Mucosa of descending colon (tissue), 3 donors: Measurements from ENCODE around the gene PNPLA7. TPM values are rescaled to one million over a fixed set of nuclear protein-coding genes. Genes with fewer than 3 reads are reported as not detected.

Source experiments
- ATAC-seq: fragments of 200-7000 bp; cut with Tn5 transposase; one replicate; pipeline ENCODE4 v1.9.1; 2020; ENCODE audit warnings: mild to moderate bottlenecking, moderate library complexity
- DNase-seq, 3 donors: peaks; one replicate each; pipeline ENCODE4 v3.0.0-alpha.2; 2020
- H3K36me3 ChIP-seq: fragments of 200-600 bp; one replicate; pipeline ENCODE4 v1.8.0; 2021; ENCODE audit warnings: low read depth, mild to moderate bottlenecking
- H3K4me1 ChIP-seq: fragments of 200-600 bp; one replicate; pipeline ENCODE4 v1.8.0; 2021; ENCODE audit warnings: low read depth, mild to moderate bottlenecking
- H3K4me3 ChIP-seq: fragments of 200-600 bp; one replicate; pipeline ENCODE4 v1.8.0; 2021; ENCODE audit warnings: mild to moderate bottlenecking
- H3K9me3 ChIP-seq: fragments of 200-600 bp; one replicate; pipeline ENCODE4 v1.8.0; 2021; ENCODE audit warnings: mild to moderate bottlenecking
- CTCF ChIP-seq: fragments of 200-600 bp; IDR thresholded peaks from one replicate; pipeline ENCODE4 v1.8.0; 2022; ENCODE audit warnings: antibody characterized with exemption, mild to moderate bottlenecking
- intact Hi-C, 2 donors: fragments of 100-400 bp; cut with DNase I in 1 of 2; cut with micrococcal nuclease in 1 of 2; formaldehyde crosslinking; loops; one replicate each; pipeline versions ENCODE4 v1.11.0 to v1.11.1; 2022; cut with DNase I, micrococcal nuclease
- total RNA-seq, 3 donors: library from RNA; stranded (reverse); fragmentation: NEBNext Ultra II Directional in 2 of 3; extraction: Animal tissue kit (Norgen Biotek cat#: 25700) in 2 of 3; gene quantifications; one replicate each; pipeline versions ENCODE4 v1.2.1 to v1.2.4, GENCODE V29; 2021 to 2023
- donor health status: DM: no; HTN: no; CAD: no; lungs with moderate emphysema.
- donor health status: DM: no; HTN: no; CAD: no.
- donor health status: DM: no; HTN: yes; CAD: no.

PNPLA7 gene
- total RNA-seq, 3 donors from 2014 or later = 16.7 to 27.4 (median 17.2) TPM

- no peak for ATAC-seq
- TF ChIP-seq CTCF = no peak
- no peaks in the 10 kb centered on the region for H3K4me1 ChIP-seq
These were observed 70.1 kb downstream of the PNPLA7 start for GRCh38 chr9:137479892-137480685.

GRCh38 chr9:137478962-137479861 is 71.0 kb downstream of the PNPLA7 start:
- H3K9me3 ChIP-seq = peaks cover 15% of the 10 kb centered on the region
- no peak for TF ChIP-seq CTCF
- ATAC-seq = no peak
- no peak overlapping the region for H3K4me3 ChIP-seq
- no peaks in the 10 kb centered on the region for H3K4me1 ChIP-seq
- peak in 2 of 3 donors; percentile 15 to 34 for DNase-seq
- intact Hi-C loops = no loop called here
- no peaks in the 10 kb centered on the region for H3K36me3 ChIP-seq

More at GRCh38 chr9:137479892-137480685, 70.1 kb downstream of the PNPLA7 start:
- Histone ChIP-seq H3K9me3 (peaks cover 11% of the 10 kb centered on the region), H3K4me3 (no peak overlapping the region), H3K36me3 (no peaks in the 10 kb centered on the region)
- intact Hi-C loops = no loop called here
- peak in 1 of 3 donors; percentile 41 for DNase-seq

GRCh38 chr9:137478613-137478961 is 71.6 kb downstream of the PNPLA7 start:
- peaks cover 15% of the 10 kb centered on the region for H3K9me3 ChIP-seq
- H3K4me3 ChIP-seq = no peak overlapping the region
- no peaks in the 10 kb centered on the region for H3K4me1 ChIP-seq
- ATAC-seq (no peak), DNase-seq (peak in 2 of 3 donors; percentile 13 to 38)
- intact Hi-C loops = no loop called here
- no peak for TF ChIP-seq CTCF
- no peaks in the 10 kb centered on the region for H3K36me3 ChIP-seq

GRCh38 chr9:137477778-137478612 is 72.2 kb downstream of the PNPLA7 start:
- intact Hi-C loops = no loop called here
- no peaks in the 10 kb centered on the region for H3K4me1 ChIP-seq
- TF ChIP-seq CTCF = no peak
- no peaks in the 10 kb centered on the region for H3K36me3 ChIP-seq
- ATAC-seq (no peak), DNase-seq (peak in 2 of 3 donors; percentile 9 to 43)
- no peak overlapping the region for H3K4me3 ChIP-seq
- peaks cover 15% of the 10 kb centered on the region for H3K9me3 ChIP-seq

- Histone ChIP-seq H3K36me3 (no peaks in the 10 kb centered on the region), H3K9me3 (peaks cover 15% of the 10 kb centered on the region), H3K4me1 (no peaks in the 10 kb centered on the region), H3K4me3 (no peak overlapping the region)
- ATAC-seq = no peak
- no peak for TF ChIP-seq CTCF
- intact Hi-C loops = no loop called here
- peak in 2 of 3 donors; percentile 9 to 22 for DNase-seq
These were observed 73.3 kb downstream of the PNPLA7 start for GRCh38 chr9:137476856-137477255.
